ENCODE results near the gene TMC7. TPM values are rescaled to one million over a fixed set of nuclear protein-coding genes. Genes with fewer than 3 reads are reported as not detected.

Gene TMC7
- total and polyA plus RNA-seq, 2 donors (not counting 3 experiments of a cell fraction or from before 2014, with no cell fraction given), result 5.7 to 7.0 TPM

DNA sequence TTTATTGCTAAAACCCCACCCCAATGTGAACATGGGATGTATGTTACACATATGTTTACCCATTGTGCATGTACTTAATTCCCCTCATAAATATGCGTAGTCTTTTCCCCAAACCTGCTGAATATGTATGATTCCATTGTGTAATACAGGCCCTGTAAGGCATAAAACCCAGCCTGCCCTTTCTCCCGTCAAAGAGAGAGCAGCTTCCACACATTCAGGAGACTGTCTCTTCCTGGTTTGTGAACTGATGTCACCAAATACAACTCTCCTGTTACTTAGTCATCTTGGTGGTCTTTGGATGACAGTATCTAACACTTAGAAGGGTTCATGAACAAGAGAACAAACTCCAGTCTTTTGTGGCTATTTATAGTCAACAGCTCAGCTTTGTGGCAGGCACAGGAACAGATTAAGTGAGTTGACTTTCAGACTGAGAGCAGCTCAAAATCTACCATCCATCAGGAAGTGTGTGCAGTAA lies 24.7 kb upstream of the TMC7 start:
- H2AFZ ChIP-seq (ENCODE audit: low read depth, low read length), result no peak overlapping the region
- H3K36me3 ChIP-seq (ENCODE audit: control insufficient read depth in 2 of 2, extremely low read depth in 1 of 2, insufficient read depth in 2 of 2, low read length in 2 of 2), result no peaks in the 10 kb centered on the region
- H3K79me2 ChIP-seq (ENCODE audit: control insufficient read depth, insufficient read depth, low read length), result no peaks in the 10 kb centered on the region
- H3K9ac ChIP-seq (replicated peaks; ENCODE audit: extremely low read depth, insufficient read depth, low read length), result no peak overlapping the region
- DNase-seq (ENCODE audit: low read depth, low spot score) (no peak), FAIRE-seq (no peak)
- peaks cover 4 to 5% of the 10 kb centered on the region in 2 experiments for H3K27me3 ChIP-seq (ENCODE audit: control insufficient read depth in 2 of 2, insufficient read depth in 2 of 2, low read length in 2 of 2)
- H4K20me1 ChIP-seq (replicated peaks; ENCODE audit: control insufficient read depth, extremely low read depth, insufficient read depth, low read length), result no peaks in the 10 kb centered on the region
- H3K4me2 ChIP-seq (ENCODE audit: insufficient read depth, low read length), result no peak overlapping the region
- H3K9me3 ChIP-seq (replicated peaks; ENCODE audit: control insufficient read depth, insufficient read depth, low read length), result no peaks in the 10 kb centered on the region
- POLR2A ChIA-PET, result no interaction called here
- H3K27ac ChIP-seq (ENCODE audit: insufficient read depth, low read depth, low read length), result no peak overlapping the region
- no peak overlapping the region for H3K4me3 ChIP-seq (replicated peaks in 1 of 3; ENCODE audit: insufficient read depth in 1 of 3, low read depth in 1 of 3, low read length in 3 of 3)
- no peak for TF ChIP-seq GATA2 (IDR thresholded peaks at IDR 0.05; ENCODE audit: insufficient read depth, insufficient read length, low read depth, low read length)
- TF ChIP-seq FOS (IDR thresholded peaks at IDR 0.05; ENCODE audit: borderline replicate concordance, insufficient read depth, low read length), result no peak
- TF ChIP-seq JUN (IDR thresholded peaks at IDR 0.05; ENCODE audit: borderline replicate concordance, insufficient read depth, insufficient read length, low read depth), result no peak
- TF ChIP-seq, protein P1, sequence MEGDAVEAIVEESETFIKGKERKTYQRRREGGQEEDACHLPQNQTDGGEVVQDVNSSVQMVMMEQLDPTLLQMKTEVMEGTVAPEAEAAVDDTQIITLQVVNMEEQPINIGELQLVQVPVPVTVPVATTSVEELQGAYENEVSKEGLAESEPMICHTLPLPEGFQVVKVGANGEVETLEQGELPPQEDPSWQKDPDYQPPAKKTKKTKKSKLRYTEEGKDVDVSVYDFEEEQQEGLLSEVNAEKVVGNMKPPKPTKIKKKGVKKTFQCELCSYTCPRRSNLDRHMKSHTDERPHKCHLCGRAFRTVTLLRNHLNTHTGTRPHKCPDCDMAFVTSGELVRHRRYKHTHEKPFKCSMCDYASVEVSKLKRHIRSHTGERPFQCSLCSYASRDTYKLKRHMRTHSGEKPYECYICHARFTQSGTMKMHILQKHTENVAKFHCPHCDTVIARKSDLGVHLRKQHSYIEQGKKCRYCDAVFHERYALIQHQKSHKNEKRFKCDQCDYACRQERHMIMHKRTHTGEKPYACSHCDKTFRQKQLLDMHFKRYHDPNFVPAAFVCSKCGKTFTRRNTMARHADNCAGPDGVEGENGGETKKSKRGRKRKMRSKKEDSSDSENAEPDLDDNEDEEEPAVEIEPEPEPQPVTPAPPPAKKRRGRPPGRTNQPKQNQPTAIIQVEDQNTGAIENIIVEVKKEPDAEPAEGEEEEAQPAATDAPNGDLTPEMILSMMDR (IDR thresholded peaks at IDR 0.05; ENCODE audit: extremely low read depth in 1 of 2, insufficient read depth in 1 of 2, low read depth in 1 of 2, low read length in 2 of 2), result no peak
- no peak for TF ChIP-seq POLR2AphosphoS5 (IDR thresholded peaks at IDR 0.05; ENCODE audit: insufficient read depth, low read depth, low read length)
- no peak for TF ChIP-seq MYC (IDR thresholded peaks at IDR 0.05; ENCODE audit: low read depth, low read length)
- TF ChIP-seq POLR2A (IDR thresholded peaks at IDR 0.05; ENCODE audit: low read depth, low read length), result no peak
- TF ChIP-seq MAX (IDR thresholded peaks at IDR 0.05; ENCODE audit: insufficient read depth, insufficient read length), result no peak
- no peak for TF ChIP-seq EZH2 (IDR thresholded peaks at IDR 0.05; ENCODE audit: borderline replicate concordance, low read depth, low read length, severe bottlenecking)
- intact Hi-C loops (cut with micrococcal nuclease) (no loop called here), dilution Hi-C loops (cut with MboI; ENCODE audit: extremely low pct_ligation_motif_present, low sequenced_read_pairs) (no loop called here)
- H3K4me1 ChIP-seq (ENCODE audit: control insufficient read depth, extremely low read depth, insufficient read depth, low read length), result no peaks in the 10 kb centered on the region
- no TSS peak for BruUV-seq (replicated peaks)
- no peaks in the 10 kb centered on the region for H3K9me1 ChIP-seq (replicated peaks; ENCODE audit: control insufficient read depth, extremely low read depth, insufficient read depth, low read length)
- CTCF ChIA-PET, result interaction anchor here (0.8 to 1.1 kb wide), 2 partner anchors 11 to 114 kb away, joined by 3 read pairs; no protein-coding TSS in a partner anchor
